Trophoblast cell (in vitro differentiated cells and primary cell): ENCODE measurements around the gene APEX2. TPM values are rescaled to one million over a fixed set of nuclear protein-coding genes. Genes with fewer than 3 reads are reported as not detected.

Experiments
- DNase-seq, 2 donors: peaks; one replicate each; pipeline ENCODE4 v3.0.0-alpha.2; 2016
- H2AFZ ChIP-seq: 2 replicates; pipeline ENCODE4 v1.6.1; 2013; ENCODE audit warnings: low read length, moderate library complexity, mild to moderate bottlenecking; ENCODE audit not compliant: insufficient read depth, poor library complexity
- H2AK5ac ChIP-seq: 2 replicates; pipeline ENCODE4 v1.6.1; 2013; ENCODE audit warnings: mild to moderate bottlenecking, low read length
- H2BK120ac ChIP-seq: 2 replicates; pipeline ENCODE4 v1.6.1; 2013; ENCODE audit warnings: low read length, mild to moderate bottlenecking, moderate library complexity; ENCODE audit not compliant: insufficient read depth, poor library complexity
- H2BK12ac ChIP-seq: 2 replicates; pipeline ENCODE4 v1.6.1; 2013; ENCODE audit warnings: mild to moderate bottlenecking, low read length, moderate library complexity
- H2BK5ac ChIP-seq: 2 replicates; pipeline ENCODE4 v1.6.1; 2013; ENCODE audit warnings: low read length, low read depth, moderate library complexity, mild to moderate bottlenecking; ENCODE audit not compliant: poor library complexity
- H3K14ac ChIP-seq: 2 replicates; pipeline ENCODE4 v1.6.1; 2013; ENCODE audit warnings: mild to moderate bottlenecking, low read length
- H3K18ac ChIP-seq: 2 replicates; pipeline ENCODE4 v1.6.1; 2013; ENCODE audit warnings: mild to moderate bottlenecking, low read length
- H3K23ac ChIP-seq: 2 replicates; pipeline ENCODE4 v1.6.1; 2013; ENCODE audit warnings: low read length
- H3K27ac ChIP-seq: 2 replicates; pipeline ENCODE4 v1.5.1; 2013; ENCODE audit warnings: low read depth, mild to moderate bottlenecking, inconsistent platforms, low read length, moderate library complexity
- H3K27me3 ChIP-seq: 2 replicates; pipeline ENCODE4 v1.6.1; 2013; ENCODE audit warnings: inconsistent platforms, mild to moderate bottlenecking, low read length, moderate library complexity; ENCODE audit not compliant: insufficient read depth
- H3K36me3 ChIP-seq, 2 experiments: 1 replicate in 1 of 2; 2 replicates in 1 of 2; pipeline ENCODE4 v1.6.1; 2013; ENCODE audit warnings: low read length in 2 of 2, mild to moderate bottlenecking in 2 of 2, moderate library complexity in 1 of 2; ENCODE audit not compliant: insufficient read depth in 2 of 2, control insufficient read depth in 1 of 2
- H3K4ac ChIP-seq: 2 replicates; pipeline ENCODE4 v1.6.1; 2013; ENCODE audit warnings: low read depth, mild to moderate bottlenecking, low read length, moderate library complexity
- H3K4me1 ChIP-seq, 2 experiments: 1 replicate in 1 of 2; 2 replicates in 1 of 2; pipeline ENCODE4 v1.6.1; 2013; ENCODE audit warnings: low read length in 2 of 2, mild to moderate bottlenecking in 2 of 2, moderate library complexity in 1 of 2; ENCODE audit not compliant: insufficient read depth in 2 of 2, control insufficient read depth in 1 of 2
- H3K4me2 ChIP-seq: 2 replicates; pipeline ENCODE4 v1.6.1; 2013; ENCODE audit warnings: inconsistent platforms, mild to moderate bottlenecking, low read length, moderate library complexity
- H3K4me3 ChIP-seq: 2 replicates; pipeline ENCODE4 v1.5.1; 2013; ENCODE audit warnings: mild to moderate bottlenecking, low read depth, low read length, inconsistent platforms
- H3K79me1 ChIP-seq: one replicate; pipeline ENCODE4 v1.6.1; 2013; ENCODE audit warnings: low read length
- H3K79me2 ChIP-seq: 2 replicates; pipeline ENCODE4 v1.6.1; 2013; ENCODE audit warnings: low read length, mild to moderate bottlenecking; ENCODE audit not compliant: control insufficient read depth, insufficient read depth, poor library complexity
- H3K9ac ChIP-seq: 2 replicates; pipeline ENCODE4 v1.6.1; 2013; ENCODE audit warnings: mild to moderate bottlenecking, low read length
- H3K9me3 ChIP-seq: 2 replicates; pipeline ENCODE4 v1.6.1; 2013; ENCODE audit warnings: low read depth, mild to moderate bottlenecking, control low read depth, inconsistent platforms, low read length; ENCODE audit not compliant: insufficient read depth
- H4K12ac ChIP-seq: 2 replicates; pipeline ENCODE4 v1.6.1; 2013; ENCODE audit warnings: low read depth, mild to moderate bottlenecking, low read length, moderate library complexity
- H4K8ac ChIP-seq: 2 replicates; pipeline ENCODE4 v1.6.1; 2013; ENCODE audit warnings: low read depth, mild to moderate bottlenecking, low read length, moderate library complexity
- H4K91ac ChIP-seq: one replicate; pipeline ENCODE4 v1.6.1; 2013; ENCODE audit warnings: low read depth, mild to moderate bottlenecking, low read length, moderate library complexity
- WGBS: extraction: QIAGEN DNeasy Blood & Tissue Kit; methylation state at CpG from one replicate; pipeline ENCODE4 v1.1.7; 2013; ENCODE audit warnings: missing lambda C conversion rate; ENCODE audit not compliant: insufficient read length, insufficient coverage; ENCODE audit errors: extremely low coverage; 5-methylcytosine and 5-hydroxymethylcytosine counted together
- polyA plus RNA-seq: library from polyadenylated mRNA; stranded (reverse); fragments of 200-250 nt; gene quantifications from 2 replicates; pipeline ENCODE4 v1.2.3, GENCODE V29; 2013

The APEX2 gene
- polyA plus RNA-seq = 16.1 and 16.4 TPM in 2 replicates

GRCh38 chrX:54999717-55000598 lies at the start of gene APEX2:
TSS of gene APEX2 (plus strand) at chrX:55000363. CDS start at chrX:55000423, 60 bp downstream.
- peak; percentile 91 to 93 for DNase-seq
- H3K79me1 ChIP-seq = peaks cover 4% of the 10 kb centered on the region
- peaks cover 7% of the 10 kb centered on the region for H3K79me2 ChIP-seq
- H4K8ac ChIP-seq = peak within 1 kb of the TSS; percentile 81
- H4K91ac ChIP-seq = peak within 1 kb of the TSS; percentile 76
- H3K27me3 ChIP-seq = no peaks in the 10 kb centered on the region
- H3K4me2 ChIP-seq = peak within 1 kb of the TSS; percentile 86
- H3K4me3 ChIP-seq = peak within 1 kb of the TSS; percentile 86
- peak within 1 kb of the TSS; percentile 48 for H2AK5ac ChIP-seq
- H3K27ac ChIP-seq = peak within 1 kb of the TSS; percentile 88
- WGBS = no CpG with 5 or more reads among the region's 55 CpGs
- peak within 1 kb of the TSS; percentile 72 for H2BK120ac ChIP-seq
- H2BK12ac ChIP-seq = no peak within 1 kb of the TSS
- H3K14ac ChIP-seq = peak within 1 kb of the TSS; percentile 67
- peak within 1 kb of the TSS; percentile 65 for H4K12ac ChIP-seq
- H2AFZ ChIP-seq = peak within 1 kb of the TSS; percentile 30
- peak within 1 kb of the TSS; percentile 64 for H2BK5ac ChIP-seq
- H3K9me3 ChIP-seq = no peaks in the 10 kb centered on the region
- peak within 1 kb of the TSS; percentile 92 for H3K9ac ChIP-seq
- H3K18ac ChIP-seq = peak within 1 kb of the TSS; percentile 25
- H3K23ac ChIP-seq = no peak within 1 kb of the TSS
- H3K36me3 ChIP-seq = peaks cover 14 to 27% of the 10 kb centered on the region in 2 experiments
- no peaks in the 10 kb centered on the region for H3K4me1 ChIP-seq
- peak within 1 kb of the TSS; percentile 95 for H3K4ac ChIP-seq

GRCh38 chrX:54950730-54951375 lies 49.3 kb upstream of the APEX2 start:
- H2BK5ac ChIP-seq = no peak overlapping the region
- H3K36me3 ChIP-seq = no peaks in the 10 kb centered on the region
- H3K79me1 ChIP-seq = no peaks in the 10 kb centered on the region
- H3K4ac ChIP-seq = no peak overlapping the region
- H3K4me2 ChIP-seq = no peak overlapping the region
- H2AK5ac ChIP-seq = no peak overlapping the region
- H4K91ac ChIP-seq = no peak overlapping the region
- no peak overlapping the region for H3K27ac ChIP-seq
- no peaks in the 10 kb centered on the region for H3K4me1 ChIP-seq
- WGBS = no CpG with 5 or more reads among the region's 8 CpGs
- peaks cover 3% of the 10 kb centered on the region for H3K9me3 ChIP-seq
- H3K23ac ChIP-seq = no peak overlapping the region
- H2AFZ ChIP-seq = no peak overlapping the region
- H3K14ac ChIP-seq = no peak overlapping the region
- DNase-seq = no peak
- H4K12ac ChIP-seq = no peak overlapping the region
- H3K79me2 ChIP-seq = no peaks in the 10 kb centered on the region
- no peak overlapping the region for H3K18ac ChIP-seq
- H3K4me3 ChIP-seq = no peak overlapping the region
- no peak overlapping the region for H2BK12ac ChIP-seq
- no peaks in the 10 kb centered on the region for H3K27me3 ChIP-seq
- H3K9ac ChIP-seq = no peak overlapping the region
- H2BK120ac ChIP-seq = no peak overlapping the region
- no peak overlapping the region for H4K8ac ChIP-seq

GRCh38 chrX:54961750-54962149 lies 38.4 kb upstream of the APEX2 start:
- Histone ChIP-seq H2BK5ac (no peak overlapping the region), H3K9me3 (no peaks in the 10 kb centered on the region), H3K79me1 (no peaks in the 10 kb centered on the region), H3K79me2 (no peaks in the 10 kb centered on the region), H3K18ac (no peak overlapping the region), H3K4me1 (no peaks in the 10 kb centered on the region), H3K23ac (no peak overlapping the region), H4K12ac (no peak overlapping the region), H3K27me3 (no peaks in the 10 kb centered on the region), H2BK12ac (no peak overlapping the region), H3K9ac (no peak overlapping the region), H4K91ac (no peak overlapping the region), H2AK5ac (no peak overlapping the region), H3K36me3 (no peaks in the 10 kb centered on the region), H2BK120ac (no peak overlapping the region), H3K4me2 (no peak overlapping the region), H3K4me3 (no peak overlapping the region), H3K14ac (no peak overlapping the region), H2AFZ (no peak overlapping the region), H4K8ac (no peak overlapping the region), H3K27ac (no peak overlapping the region), H3K4ac (no peak overlapping the region)
- DNase-seq = peak in 1 of 2 donors; percentile 36
- WGBS = no CpG with 5 or more reads among the region's 1 CpG

GRCh38 chrX:54964766-54965497 lies 35.2 kb upstream of the APEX2 start:
- H3K4me1 ChIP-seq = no peaks in the 10 kb centered on the region
- no peak overlapping the region for H3K4me2 ChIP-seq
- no peak overlapping the region for H3K23ac ChIP-seq
- H3K4me3 ChIP-seq = no peak overlapping the region
- H3K79me1 ChIP-seq = no peaks in the 10 kb centered on the region
- no peak overlapping the region for H4K12ac ChIP-seq
- H2BK5ac ChIP-seq = no peak overlapping the region
- H3K27ac ChIP-seq = no peak overlapping the region
- WGBS = no CpG with 5 or more reads among the region's 4 CpGs
- no peak overlapping the region for H3K18ac ChIP-seq
- H3K27me3 ChIP-seq = no peaks in the 10 kb centered on the region
- no peak overlapping the region for H2AK5ac ChIP-seq
- no peak overlapping the region for H3K14ac ChIP-seq
- DNase-seq = no peak
- H3K9ac ChIP-seq = no peak overlapping the region
- no peaks in the 10 kb centered on the region for H3K36me3 ChIP-seq
- no peaks in the 10 kb centered on the region for H3K79me2 ChIP-seq
- no peak overlapping the region for H2AFZ ChIP-seq
- no peak overlapping the region for H3K4ac ChIP-seq
- H2BK120ac ChIP-seq = no peak overlapping the region
- H4K8ac ChIP-seq = no peak overlapping the region
- H2BK12ac ChIP-seq = no peak overlapping the region
- H3K9me3 ChIP-seq = no peaks in the 10 kb centered on the region
- H4K91ac ChIP-seq = no peak overlapping the region
